RPMI8226 (cell line): ENCODE results near the gene ZNF407.

Experiments used
- DNase-seq: peaks from one replicate; pipeline ENCODE4 v3.0.0-alpha.2; 2015

Gene ZNF407

DNA sequence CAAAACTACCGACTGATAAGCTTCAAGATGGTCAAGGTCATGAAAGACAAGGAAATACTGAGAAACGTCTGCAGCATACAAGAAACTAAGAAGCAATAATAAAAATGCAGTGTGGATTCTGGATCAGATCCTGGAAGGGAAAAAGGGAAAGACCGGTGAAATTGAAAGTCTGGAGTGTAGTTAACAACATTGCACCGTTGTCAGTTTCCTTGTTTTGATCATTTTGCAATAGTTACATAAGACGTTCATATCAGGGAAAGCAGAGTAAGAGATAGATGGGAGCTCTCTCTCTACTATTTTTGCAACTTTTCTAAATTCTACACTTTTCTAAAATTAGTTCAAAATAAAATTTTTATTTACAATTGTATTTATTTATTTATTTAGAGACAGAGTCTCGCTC lies 15.0 kb upstream of the ZNF407 start:
- DNase-seq: no peak

DNA sequence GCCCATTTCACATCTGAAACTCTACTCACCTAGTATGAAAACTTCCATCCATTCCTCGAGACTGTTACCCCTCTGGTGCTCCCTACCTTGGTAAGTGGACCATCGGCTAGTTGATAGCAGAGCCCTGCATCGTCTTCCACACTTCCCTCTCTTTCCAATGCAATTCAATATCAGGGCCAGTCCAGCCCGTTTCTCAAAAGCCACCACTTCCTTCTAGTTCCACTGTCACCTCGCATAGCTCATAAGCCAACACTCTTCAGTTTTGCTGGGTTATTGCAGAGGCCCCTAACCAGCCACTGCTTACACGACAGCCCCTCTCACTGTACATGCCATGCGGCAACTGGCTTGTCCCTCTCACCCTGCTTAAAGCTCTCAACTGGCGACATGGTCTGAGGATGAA lies 10.2 kb upstream of the ZNF407 start:
- no peak for DNase-seq

DNA sequence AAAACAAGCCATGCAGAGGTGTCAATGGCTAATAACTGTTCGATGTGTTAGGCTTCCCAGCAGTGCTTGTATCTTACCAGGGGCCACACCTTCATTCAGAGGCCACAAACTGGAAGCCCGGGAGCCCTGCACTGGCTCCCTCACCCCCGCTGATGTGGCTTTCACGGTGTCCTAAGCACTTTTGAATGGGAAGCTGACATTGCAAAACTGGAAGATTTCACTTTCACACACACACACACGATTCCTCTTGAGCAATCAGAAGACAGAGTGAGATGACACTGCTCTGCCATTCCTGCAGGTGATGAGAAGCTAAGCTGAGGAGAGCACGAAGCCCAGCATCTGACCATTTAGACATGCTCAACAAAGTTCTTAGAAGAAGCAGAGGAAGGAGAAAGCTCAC lies 8.6 kb upstream of the ZNF407 start:
- peak; percentile 91 for DNase-seq

DNA sequence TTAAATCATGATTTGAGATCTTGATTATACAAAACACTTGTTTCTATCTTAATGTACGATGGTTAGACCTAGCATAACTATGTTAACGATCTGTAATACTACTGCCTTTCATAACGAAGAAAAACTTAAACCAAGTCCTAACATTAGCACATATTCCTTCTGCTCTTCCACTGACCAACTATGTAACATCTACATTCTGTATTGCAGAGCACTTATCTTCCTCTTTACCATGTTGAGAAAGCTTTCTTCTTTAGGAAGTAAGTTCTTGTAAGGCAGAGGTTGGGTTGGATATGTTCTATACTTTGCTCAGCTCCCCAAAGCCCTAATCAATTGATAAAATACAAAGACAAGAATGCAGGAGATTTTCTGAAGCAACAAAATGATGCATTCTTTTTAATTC lies 7.9 kb upstream of the ZNF407 start:
- no peak for DNase-seq

DNA sequence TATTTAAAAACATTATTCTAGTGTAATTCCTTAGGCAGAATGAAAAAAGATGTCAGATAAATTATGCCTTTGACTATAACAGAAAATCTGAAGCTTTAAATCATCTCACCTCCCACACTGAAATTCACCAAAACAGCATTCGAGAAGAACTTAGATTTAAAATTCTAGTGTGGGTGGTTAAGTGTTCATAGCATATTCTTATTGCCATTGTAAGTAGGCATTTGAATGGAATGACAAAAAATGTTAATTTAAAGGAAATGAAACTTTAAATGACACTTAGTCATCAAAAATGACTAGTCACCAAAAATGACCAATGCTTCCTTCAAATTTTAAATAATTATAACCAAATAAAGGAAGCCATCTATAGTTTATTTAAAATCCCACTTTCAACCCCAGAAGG lies 7.0 kb upstream of the ZNF407 start:
- no peak for DNase-seq

DNA sequence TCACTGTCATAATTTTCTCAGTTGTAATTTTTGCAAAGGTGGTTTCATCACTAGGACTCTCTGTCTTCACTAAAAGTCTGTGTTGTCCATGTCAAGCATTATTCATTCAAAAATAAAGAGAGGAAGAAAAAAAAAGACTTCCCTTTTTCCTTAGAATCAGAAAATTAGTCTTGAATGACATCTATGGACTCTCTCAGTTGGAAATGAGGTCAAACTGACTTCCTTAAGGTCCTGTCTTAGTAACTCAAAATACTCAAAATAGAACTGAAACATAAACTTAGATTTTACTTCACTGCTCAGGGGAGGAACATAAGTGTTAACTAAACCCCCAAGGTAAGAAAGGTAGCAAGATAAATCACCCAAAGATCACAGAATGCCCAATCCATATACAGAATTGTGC lies 2.2 kb upstream of the ZNF407 start:
- DNase-seq: no peak

DNA sequence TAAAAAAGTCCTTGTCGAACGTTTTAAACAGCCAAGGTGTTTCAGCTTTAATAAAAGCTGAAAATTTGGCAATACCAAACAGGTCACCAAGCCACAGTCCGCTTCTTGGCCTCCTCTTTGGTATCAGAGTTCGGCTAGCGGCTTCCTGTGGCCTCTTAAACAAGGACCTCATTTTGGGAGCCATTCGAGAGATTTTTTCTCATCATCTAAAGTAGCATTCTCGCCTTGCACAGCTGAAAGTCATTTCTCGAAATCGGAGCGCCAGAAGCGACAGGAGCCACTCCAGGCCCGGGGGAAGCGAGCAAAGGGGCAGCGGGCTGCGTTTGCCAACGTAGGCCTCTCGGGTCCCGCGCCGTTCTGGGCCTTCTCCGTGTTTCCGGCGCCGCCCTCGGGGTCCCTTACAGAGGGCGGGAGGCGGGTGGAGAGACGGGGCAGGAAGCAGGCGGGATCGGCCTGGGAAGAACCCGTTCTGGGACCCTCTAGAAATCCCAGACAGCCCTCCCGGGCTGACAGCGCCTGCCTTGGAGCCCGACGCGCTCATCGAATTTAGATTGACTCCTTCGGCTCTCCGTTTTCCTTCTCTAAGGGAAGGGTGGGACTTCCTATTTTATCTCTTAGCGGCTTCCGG lies 522 bp upstream of the ZNF407 start:
- peak; percentile 76 for DNase-seq

DNA sequence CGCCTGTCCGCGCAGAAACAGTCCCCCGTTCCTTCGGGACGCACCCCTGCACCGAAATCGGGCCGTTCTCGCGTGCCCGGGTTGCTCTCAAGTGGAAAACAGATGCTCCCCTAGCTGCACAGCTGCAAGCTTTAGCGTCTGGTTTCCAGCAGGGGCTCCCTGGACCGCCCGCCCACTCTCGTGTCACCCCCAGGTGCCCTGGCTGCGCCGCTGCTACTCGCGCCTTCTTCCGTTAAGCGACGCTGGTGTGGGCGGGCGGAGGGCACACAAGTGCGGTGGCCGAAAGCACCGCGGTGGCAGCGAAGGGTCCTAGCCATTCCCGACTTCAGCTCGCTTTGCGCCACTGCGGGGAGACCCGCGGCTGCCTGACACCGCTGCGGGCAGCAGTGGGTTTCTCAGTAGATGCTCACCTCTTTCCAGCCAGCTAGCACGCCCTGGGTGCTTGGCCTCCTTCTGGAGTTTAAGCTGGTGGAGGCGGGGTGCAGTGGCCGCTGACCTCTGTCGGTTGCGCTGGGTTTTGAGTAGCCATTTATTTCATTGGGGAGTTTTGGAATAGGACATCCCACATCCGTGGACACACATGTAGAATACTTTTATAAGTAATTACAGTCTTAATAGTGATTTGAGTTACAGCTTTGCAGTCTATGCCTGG lies 806 bp downstream of the ZNF407 start:
- DNase-seq: peak; percentile 79

DNA sequence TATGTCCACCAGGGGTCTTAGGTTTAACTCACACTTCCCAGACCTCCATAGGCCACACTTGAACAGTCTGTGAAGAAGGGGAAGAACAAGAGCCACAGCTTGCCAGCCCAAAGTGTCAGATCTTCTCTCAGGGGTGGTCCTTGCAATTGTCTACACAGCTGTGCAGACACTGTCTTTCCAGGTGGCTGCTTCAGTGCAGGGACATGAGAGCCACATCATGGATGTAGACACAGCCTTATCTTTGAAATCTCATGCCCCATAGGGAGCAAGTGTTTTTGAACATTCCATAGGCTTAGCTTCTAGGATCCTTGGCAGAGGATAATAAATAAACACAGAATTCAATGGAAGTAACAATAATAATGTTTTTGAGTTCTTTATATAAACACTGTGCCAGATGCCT lies 6.7 kb downstream of the ZNF407 start:
- no peak for DNase-seq

DNA sequence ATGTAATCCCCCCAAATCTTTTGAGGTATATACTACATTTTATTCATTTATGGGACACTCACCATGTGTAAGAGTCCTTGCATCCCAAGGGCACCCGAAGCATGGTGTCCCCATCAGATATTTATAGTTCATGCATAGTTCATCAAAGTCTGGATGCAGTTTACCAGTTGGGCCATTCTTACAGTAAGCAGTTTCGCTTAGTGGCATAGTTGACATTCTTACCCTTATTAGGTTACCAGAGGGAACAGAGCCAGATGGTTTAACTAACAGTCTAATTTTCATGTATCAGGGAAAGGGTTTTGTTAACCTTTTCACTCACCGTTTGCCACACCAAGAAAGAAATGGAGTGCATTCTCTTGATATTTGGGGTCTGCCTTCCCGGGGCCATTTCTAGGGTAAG lies 7.1 kb downstream of the ZNF407 start:
- DNase-seq: peak; percentile 62

DNA sequence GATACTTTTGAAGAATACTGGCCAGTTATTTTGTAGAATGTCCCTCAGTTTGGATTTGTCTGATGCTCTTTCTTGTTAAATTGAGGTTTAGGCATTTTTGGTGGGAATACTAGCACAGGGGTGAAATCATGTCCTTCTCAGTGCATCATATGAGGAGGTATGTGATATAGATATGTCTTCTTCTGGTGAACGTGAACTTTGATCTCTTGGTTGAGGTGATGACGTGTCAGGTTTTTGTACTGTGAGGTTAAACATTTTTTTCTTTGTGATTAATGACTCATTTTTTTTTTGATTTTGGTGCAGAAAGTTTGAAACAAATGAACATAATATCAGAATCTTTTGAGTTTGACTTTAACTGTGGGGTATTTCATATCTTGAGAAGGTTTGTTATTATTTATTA lies 11.0 kb downstream of the ZNF407 start:
- DNase-seq: no peak

DNA sequence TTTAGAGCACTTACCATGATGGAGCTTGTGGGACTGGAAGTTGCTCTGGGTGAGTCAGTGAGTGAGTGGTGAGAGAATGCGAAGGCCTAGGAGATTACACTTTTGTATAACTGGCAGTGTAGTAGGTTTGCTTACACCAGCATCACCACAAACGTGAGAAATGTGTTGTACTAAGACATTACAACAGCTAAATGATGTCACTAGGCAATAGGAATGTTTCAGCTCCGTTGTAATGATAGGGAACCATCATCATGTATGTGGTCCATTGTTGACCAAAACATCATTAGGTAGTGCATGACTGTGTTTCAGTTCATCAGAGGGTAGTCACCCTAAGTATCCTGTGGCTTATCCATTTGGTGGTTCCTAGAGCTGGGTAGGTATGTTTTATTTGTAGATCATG lies 11.9 kb downstream of the ZNF407 start:
- no peak for DNase-seq

DNA sequence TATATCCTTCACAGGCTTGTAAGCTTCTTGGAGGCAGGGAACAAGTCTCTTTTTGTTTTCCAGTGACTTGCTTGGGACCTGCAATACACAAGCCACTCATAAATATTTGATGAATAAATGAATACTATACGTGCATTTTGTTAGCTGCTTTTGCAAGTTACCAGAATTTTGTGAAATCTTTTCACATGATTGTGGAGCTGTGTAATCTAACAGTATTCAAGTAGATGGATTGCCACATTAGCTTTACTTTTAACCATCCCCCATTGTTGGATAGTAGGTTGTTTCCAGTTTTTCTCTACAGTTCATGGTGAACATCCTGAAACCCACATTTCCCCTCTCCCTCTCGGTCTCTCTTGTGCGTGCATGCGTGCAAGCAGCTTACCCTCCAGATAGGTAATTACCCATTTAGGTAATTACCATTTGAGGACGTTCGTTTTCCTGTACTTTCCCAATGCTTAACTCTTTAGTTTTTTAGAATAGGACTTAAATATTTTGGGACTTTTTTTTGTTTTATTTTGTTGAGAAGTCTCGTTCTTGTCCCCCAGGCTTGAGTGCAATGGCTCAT lies 12.5 kb downstream of the ZNF407 start:
- DNase-seq: no peak

DNA sequence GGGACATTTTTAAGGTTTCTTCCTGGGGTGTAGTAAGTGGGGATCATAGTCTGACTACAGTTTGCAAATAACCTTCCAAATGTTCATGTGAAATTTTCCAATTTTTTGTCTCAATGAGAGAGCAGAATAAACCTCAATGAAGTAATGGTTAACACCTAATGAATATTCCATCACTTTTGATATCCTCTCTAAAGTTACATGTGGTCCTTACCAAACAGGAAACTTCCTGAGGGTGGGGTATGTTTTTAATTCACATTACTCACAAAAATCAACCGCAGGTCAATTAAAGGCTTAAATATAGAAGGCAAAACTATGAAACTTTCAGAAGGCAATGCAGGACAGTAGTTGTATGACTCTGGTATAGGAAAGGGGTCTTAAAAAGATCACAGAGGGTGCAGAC lies 13.2 kb downstream of the ZNF407 start:
- DNase-seq: no peak

DNA sequence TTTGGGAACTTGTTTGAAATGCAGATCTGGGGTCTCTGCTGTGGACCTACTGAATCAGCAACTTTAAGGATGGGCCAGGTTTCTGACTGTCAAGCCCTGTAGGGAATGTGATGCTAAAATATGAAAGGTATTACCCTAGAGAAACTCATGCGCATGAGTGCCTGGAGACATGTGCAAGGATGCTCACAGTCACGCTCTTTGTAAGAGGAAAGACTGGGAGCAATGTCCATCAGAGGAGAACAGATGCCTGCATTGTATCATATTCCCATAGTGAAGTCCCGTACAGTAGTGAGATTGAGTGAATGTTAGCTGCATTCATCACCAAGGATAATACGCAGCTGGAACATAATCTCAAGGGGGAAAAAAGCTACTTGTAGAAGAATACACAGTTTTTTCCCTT lies 14.1 kb downstream of the ZNF407 start:
- DNase-seq: no peak

DNA sequence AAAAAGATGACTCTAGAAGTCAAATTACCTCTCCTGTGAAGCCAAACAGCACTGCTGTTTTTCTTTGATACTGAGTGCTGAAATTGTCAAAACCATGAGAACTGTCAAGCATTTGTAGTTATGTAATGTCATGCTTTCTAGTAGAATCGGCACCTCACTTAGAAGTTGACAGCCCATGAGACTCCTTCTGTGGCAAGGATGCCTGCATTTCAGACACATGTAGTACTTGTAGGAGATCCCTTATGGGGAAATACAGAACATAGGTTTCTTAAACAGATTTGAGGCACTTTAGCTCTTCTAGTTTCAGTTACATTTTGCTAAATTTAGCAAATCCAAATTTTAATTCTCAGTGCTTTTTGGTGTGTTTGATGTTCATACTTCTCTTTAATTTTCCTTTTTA lies 15.7 kb downstream of the ZNF407 start:
- peak; percentile 22 for DNase-seq

DNA sequence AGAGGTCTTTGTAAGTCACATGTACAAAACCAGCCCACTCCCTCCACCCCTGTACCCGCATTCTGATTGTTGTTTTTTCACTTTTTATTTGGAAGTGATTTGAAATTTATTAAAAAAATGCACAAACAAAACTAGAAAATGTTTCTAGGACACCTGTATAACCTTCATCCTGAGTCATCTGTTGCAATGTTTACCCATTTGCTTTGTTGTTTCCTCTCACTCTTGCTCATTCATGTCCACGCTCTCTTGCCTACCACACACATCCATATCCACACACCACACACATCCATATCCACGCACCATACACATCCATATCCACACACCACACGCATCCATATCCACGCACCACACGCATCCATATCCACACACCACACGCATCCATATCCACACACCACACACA lies 18.8 kb downstream of the ZNF407 start:
- DNase-seq: no peak

DNA sequence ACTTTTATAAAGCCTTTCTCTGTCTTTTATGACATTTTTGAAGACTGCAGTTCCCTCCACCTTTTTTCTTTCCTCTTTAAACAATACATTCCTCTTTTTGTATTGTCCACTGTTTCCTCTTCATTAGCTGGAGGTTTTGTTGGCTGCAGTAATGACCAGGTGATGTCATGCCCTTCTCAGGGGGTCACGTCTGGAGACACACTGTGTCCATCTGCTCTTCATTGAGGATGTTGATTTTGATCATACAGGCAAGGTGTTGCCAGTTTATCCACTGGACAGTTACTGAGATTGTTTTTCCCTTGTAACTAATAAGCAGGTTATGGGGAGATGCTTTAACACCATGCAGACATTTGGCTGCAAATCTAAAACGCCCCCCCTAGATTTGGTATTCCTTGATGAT lies 19.8 kb downstream of the ZNF407 start:
- DNase-seq: no peak

DNA sequence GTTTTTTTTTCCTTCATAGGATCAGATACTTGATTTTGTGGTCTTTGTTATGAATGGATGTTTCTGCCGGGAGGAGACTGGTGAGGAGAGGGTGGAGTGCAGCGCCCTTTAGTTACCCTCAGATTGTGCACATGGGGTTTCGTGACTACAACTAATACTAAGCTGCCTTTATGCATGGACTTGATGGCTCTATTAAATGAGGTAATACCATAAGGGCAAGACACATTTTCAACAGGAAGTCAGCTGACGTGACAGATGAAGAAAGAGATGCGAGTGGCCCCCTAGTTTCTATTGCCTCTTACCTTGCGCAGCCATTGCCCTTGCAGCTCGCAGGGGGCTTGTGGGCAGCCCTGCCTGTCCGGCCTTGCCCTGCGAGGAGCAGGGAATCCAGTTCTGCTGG lies 24.4 kb downstream of the ZNF407 start:
- DNase-seq: no peak

DNA sequence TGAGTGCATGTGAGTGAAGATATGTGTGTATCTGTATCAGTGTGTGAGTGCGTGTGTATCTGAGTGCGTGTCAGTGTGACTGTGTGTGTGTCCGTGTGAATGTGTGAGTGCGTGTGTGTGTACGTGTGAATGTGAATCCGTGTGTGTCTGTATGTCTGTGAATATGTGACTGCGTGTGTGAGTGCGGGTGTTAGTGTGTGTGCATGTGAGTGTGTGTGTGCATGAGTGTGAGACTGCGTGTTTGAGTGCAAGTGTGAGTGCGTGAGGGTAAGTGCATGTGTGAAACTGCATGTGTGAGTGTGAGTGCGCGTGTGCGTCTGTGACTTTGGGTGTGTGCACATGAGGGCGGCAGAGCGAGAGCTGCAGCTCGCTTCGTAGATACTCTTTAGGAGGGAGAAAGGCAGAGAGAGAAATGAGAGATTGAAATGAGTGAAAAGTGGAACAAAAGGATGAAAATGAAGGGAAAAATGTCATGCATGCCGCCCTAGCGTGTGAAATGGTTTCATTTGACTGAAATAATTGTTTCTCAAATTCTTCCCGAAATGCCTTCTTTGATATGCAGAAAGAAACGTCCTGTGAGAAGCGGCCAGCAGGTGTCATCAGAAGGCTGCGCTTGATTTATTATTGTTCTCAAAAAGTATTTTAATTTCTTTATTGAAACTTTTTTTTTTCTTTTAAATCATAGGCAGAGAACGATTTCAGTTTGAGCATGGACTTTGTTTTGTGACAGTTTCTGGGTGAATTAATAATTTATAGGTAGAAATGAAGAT lies 25.6 kb downstream of the ZNF407 start:
- peak; percentile 8 for DNase-seq

DNA sequence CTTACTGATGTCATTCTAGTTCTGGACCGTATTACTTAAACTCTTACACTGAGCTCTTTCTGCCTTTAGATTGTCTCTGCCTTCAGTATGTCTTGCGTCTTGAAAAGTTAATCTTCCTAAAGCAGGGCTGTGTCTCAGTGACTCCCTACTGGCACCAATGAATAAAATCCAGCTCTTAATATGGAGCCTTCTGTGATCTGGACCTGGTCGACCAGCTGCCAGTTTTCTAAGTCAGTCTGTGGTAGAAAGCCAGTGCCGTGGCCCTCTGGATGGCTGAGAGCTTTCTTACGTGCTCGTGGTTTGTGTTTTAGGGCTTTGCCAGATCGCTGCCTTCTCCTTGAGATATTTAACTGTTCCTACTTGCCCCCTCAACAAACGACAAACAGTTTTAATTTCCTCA lies 26.8 kb downstream of the ZNF407 start:
- no peak for DNase-seq

DNA sequence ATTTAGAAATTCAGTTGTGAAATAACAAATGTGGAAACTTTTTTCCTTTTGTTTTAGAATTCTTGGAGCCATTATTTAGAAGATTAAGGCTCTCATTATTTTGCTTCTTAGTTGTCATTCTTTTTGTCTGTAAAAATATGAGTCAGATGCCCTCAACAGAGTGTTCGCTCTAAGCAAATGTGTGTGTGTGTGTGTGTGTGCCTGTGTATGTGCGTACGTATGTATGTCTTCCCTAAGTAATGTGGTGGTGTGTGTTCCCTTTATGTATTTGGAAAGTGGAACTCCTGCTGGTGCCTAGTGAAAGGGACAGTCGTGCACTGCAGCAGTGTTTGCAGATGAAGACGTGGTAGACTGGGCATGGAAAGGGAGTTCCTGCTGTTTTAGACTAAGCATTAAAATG lies 27.5 kb downstream of the ZNF407 start:
- DNase-seq: no peak

DNA sequence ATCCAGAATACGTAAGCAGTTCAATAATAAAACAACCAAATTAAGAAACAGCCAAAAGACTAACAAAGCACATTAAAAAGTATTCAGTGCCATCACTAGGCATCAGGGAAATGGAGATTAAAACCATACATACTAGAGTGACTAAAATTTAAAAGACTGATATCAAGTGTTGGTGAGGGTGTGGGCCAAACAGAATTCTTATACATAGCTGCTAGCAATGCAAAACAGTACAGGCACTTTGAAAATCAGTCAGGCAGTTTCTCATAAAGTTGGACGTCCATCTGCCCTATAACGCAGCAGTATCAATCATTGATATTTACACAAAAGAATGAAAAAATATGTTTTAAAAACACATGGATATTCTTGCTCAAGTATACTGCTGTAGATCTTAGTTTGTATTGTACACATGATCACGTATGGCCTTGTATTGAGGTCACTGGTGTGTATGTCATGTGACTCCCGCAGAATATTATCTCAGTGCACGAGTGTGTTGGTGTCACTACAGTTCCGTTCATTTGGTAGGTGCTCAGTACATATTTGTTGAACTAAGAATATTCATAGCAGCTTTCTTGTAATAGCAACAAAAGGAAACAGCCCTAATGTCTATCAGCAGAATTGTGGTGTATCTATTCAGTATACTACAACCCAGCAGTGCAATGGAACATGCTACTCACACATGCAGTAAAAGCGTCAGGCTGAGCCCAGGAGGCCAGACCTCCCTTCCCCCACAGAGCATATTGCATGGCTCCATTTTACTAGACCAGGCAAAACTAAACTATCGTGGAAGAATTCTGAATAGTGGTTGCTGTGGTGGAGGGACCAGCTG lies 28.6 kb downstream of the ZNF407 start:
- no peak for DNase-seq
